Esophagus squamous epithelium (tissue), 5 donors: Measurements from ENCODE around the gene SGK1. TPM values are rescaled to one million over a fixed set of nuclear protein-coding genes. Genes with fewer than 3 reads are reported as not detected.
"Not testable (repeated sequence)": the region's sequence is repeated elsewhere in the genome, so short reads cannot be mapped to it uniquely, and the experiment has no call there.

Experiments
- DNase-seq: peaks from one replicate; lab custom pipeline; 2025; lab: John Stamatoyannopoulos, UW
- H3K27ac ChIP-seq, 4 donors: fragments of 200-600 bp; sonication (generic); one replicate each; pipeline ENCODE4 v1.5.1; 2016 to 2019; ENCODE audit warnings: mild to moderate bottlenecking in 1 of 4
- H3K27me3 ChIP-seq, 4 donors: fragments of 200-600 bp; sonication (generic); 1 replicate in 3 of 4; 2 replicates in 1 of 4; pipeline versions ENCODE4 v1.5.1 to v1.6.0; 2017 to 2021; ENCODE audit warnings: antibody characterized with exemption in 1 of 4
- H3K36me3 ChIP-seq, 3 donors: fragments of 200-600 bp; sonication (generic); one replicate each; pipeline ENCODE4 v1.5.1; 2016 to 2019
- H3K4me1 ChIP-seq, 3 donors: fragments of 200-600 bp; sonication (generic); one replicate each; pipeline ENCODE4 v1.5.1; 2017 to 2019
- H3K4me3 ChIP-seq, 4 donors: fragments of 200-600 bp; sonication (generic); 1 replicate in 3 of 4; 2 replicates in 1 of 4; pipeline ENCODE4 v1.5.1; 2016 to 2019; ENCODE audit warnings: mild to moderate bottlenecking in 2 of 4, moderate library complexity in 1 of 4
- H3K9me3 ChIP-seq, 3 donors: fragments of 200-600 bp; sonication (generic); one replicate each; pipeline ENCODE4 v1.5.1; 2016 to 2019
- POLR2A ChIP-seq, 4 donors: fragments of 450-650 bp; IDR thresholded peaks; one replicate each; pipeline ENCODE4 v1.6.1; 2017; ENCODE audit warnings: antibody characterized with exemption in 4 of 4, mild to moderate bottlenecking in 4 of 4, moderate library complexity in 3 of 4
- WGBS, 2 donors: methylation state at CpG; one replicate each; pipeline ENCODE4 v1.1.5; 2018; 5-methylcytosine and 5-hydroxymethylcytosine counted together
- intact Hi-C: fragments of 100-400 bp; cut with DNase I; formaldehyde crosslinking; loops from one replicate; pipeline ENCODE4 v1.15.0; 2022
- total RNA-seq, 4 donors: library from RNA; depleted of rRNA; stranded (reverse); fragments of >200 nt; gene quantifications; one replicate each; pipeline ENCODE4 v1.1.0, GENCODE V29; 2016
- TF ChIP-seq, protein P1 (sequence below), 6 experiments: fragments of 450-650 bp in 4 of 6; fragments of 200-600 bp in 2 of 6; sonication (generic) in 2 of 6; IDR thresholded peaks; one replicate each; pipeline ENCODE4 v1.5.1; 2016 to 2019; ENCODE audit warnings: antibody characterized with exemption in 6 of 6, mild to moderate bottlenecking in 4 of 6, moderate library complexity in 4 of 6
- donor health status: DM: yes; HTN: yes; CAD: no.

SGK1 gene
- total RNA-seq, 4 donors from 2014 or later: 93.8 to 170 (median 154) TPM

DNA sequence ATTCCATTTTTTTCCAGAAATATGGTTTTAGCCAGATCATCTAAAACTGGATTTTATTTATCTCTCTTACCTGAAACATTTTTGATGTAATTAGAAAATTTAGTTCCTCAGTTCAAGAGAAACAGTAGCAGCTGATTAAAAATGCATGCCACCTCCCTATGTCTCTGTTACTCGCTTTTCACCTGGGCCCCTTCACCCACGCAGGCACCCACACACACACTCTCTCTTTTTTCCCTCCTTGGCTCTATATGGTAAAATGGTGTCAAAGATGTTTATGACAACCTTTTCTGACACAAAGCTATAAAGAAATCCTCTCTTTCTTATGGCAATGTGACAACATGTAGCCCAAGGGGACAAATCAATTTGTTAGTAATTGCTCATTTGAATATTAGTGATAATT lies 5.8 kb upstream of the SGK1 start:
- intact Hi-C loops: no loop called here
- Histone ChIP-seq H3K36me3 (no peaks in the 10 kb centered on the region), H3K27me3 (no peaks in the 10 kb centered on the region), H3K27ac (no peak overlapping the region), H3K9me3 (peaks cover 0 to 7% (median 0%) of the 10 kb centered on the region in 3 donors), H3K4me1 (peaks cover 0 to under 1% (median 0%) of the 10 kb centered on the region in 3 donors), H3K4me3 (no peak overlapping the region)
- TF ChIP-seq, protein P1, sequence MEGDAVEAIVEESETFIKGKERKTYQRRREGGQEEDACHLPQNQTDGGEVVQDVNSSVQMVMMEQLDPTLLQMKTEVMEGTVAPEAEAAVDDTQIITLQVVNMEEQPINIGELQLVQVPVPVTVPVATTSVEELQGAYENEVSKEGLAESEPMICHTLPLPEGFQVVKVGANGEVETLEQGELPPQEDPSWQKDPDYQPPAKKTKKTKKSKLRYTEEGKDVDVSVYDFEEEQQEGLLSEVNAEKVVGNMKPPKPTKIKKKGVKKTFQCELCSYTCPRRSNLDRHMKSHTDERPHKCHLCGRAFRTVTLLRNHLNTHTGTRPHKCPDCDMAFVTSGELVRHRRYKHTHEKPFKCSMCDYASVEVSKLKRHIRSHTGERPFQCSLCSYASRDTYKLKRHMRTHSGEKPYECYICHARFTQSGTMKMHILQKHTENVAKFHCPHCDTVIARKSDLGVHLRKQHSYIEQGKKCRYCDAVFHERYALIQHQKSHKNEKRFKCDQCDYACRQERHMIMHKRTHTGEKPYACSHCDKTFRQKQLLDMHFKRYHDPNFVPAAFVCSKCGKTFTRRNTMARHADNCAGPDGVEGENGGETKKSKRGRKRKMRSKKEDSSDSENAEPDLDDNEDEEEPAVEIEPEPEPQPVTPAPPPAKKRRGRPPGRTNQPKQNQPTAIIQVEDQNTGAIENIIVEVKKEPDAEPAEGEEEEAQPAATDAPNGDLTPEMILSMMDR (IDR thresholded peaks at IDR 0.05): no peak
- TF ChIP-seq POLR2A (IDR thresholded peaks at IDR 0.05): no peak
- DNase-seq: no peak
- 84% methylated on average over 2 of the region's 2 CpGs for WGBS, 2 donors

DNA sequence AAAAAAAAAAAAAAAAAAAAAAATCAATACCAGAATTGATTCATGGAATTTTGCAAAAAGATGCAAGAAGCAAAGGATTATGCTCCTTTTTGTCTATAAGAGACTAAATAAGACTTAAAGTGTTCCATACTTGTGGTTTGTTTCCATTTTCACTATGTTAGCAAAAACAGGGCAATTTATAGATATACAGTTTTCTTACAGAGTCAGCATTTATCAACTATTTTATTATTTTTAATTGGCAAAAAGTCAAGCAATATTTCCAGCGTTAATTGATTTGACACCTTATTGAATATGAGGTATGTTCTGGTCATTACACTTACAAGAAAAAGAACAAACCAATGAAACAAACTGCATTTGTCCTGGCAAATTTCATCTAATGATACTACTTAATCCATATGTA lies 5.4 kb upstream of the SGK1 start:
- intact Hi-C loops: no loop called here
- 91% methylated on average over 1 of the region's 1 CpG for WGBS, 2 donors
- Histone ChIP-seq H3K27ac (no peak overlapping the region), H3K4me1 (peaks cover 0 to 5% (median 0%) of the 10 kb centered on the region in 3 donors), H3K9me3 (peaks cover 0 to 7% (median 0%) of the 10 kb centered on the region in 3 donors), H3K27me3 (no peaks in the 10 kb centered on the region), H3K36me3 (no peaks in the 10 kb centered on the region), H3K4me3 (no peak overlapping the region)
- DNase-seq: no peak
- no peak for TF ChIP-seq POLR2A (IDR thresholded peaks at IDR 0.05)
- TF ChIP-seq, protein P1 (IDR thresholded peaks at IDR 0.05): no peak

DNA sequence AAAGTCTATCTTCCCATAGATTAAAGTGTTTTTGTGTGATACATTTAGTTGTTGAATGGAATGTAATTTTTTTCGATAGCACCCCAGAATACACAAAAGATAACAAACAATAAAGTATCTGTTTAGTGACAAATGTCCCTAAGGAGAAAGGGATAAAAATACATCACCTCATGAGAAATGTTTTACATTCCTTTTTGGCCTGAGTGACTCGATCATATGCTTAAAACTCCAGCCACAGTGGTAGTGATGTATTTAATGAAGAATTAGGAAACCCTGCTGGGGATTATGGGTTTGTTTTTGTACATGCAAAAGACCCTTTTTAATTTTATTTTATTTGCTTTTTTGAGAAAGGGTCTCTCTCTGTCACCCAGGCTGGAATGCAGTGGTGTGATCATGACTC lies 4.3 kb upstream of the SGK1 start:
- H3K36me3 ChIP-seq: no peaks in the 10 kb centered on the region
- no peak overlapping the region for H3K4me3 ChIP-seq
- DNase-seq: no peak
- intact Hi-C loops: no loop called here
- no peak overlapping the region for H3K27ac ChIP-seq
- peaks cover 0 to 7% (median 0%) of the 10 kb centered on the region in 3 donors for H3K9me3 ChIP-seq
- H3K27me3 ChIP-seq: peaks cover 0 to 7% (median 0%) of the 10 kb centered on the region in 4 donors
- TF ChIP-seq, protein P1 (IDR thresholded peaks at IDR 0.05): no peak
- TF ChIP-seq POLR2A (IDR thresholded peaks at IDR 0.05): no peak
- WGBS, 2 donors: 81 to 89% methylated on average over 2 of the region's 2 CpGs
- H3K4me1 ChIP-seq: peaks cover 0 to 16% (median 3%) of the 10 kb centered on the region in 3 donors

DNA sequence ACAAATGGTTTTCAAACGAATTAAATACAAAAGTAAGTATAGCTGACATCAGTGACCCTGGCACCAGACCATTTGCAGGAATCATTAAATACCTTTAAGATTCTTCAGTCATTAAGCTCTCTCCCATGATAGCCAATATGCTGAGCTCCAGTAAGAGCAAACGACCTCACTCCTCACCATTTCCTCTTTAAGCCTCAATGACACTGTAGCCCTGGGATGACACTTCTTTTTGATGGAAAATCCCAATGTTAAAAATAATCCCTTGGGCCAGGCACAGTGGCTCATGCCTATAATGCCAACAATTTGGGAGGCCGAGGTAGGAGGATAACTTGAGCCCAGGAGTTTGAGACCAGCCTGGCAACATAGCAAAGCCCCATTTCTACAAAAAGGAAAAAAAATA lies 3.3 kb upstream of the SGK1 start:
- peaks cover 0 to 9% (median 0%) of the 10 kb centered on the region in 4 donors for H3K27me3 ChIP-seq
- 76% methylated on average over 2 to 3 of the region's 3 CpGs for WGBS, 2 donors
- H3K36me3 ChIP-seq: no peaks in the 10 kb centered on the region
- no peak overlapping the region for H3K4me3 ChIP-seq
- H3K4me1 ChIP-seq: peaks cover 0 to 21% (median 3%) of the 10 kb centered on the region in 3 donors
- intact Hi-C loops: no loop called here
- DNase-seq: no peak
- TF ChIP-seq POLR2A (IDR thresholded peaks at IDR 0.05): no peak
- TF ChIP-seq, protein P1 (IDR thresholded peaks at IDR 0.05): no peak
- H3K9me3 ChIP-seq: peaks cover 0 to 7% (median 0%) of the 10 kb centered on the region in 3 donors
- no peak overlapping the region for H3K27ac ChIP-seq

DNA sequence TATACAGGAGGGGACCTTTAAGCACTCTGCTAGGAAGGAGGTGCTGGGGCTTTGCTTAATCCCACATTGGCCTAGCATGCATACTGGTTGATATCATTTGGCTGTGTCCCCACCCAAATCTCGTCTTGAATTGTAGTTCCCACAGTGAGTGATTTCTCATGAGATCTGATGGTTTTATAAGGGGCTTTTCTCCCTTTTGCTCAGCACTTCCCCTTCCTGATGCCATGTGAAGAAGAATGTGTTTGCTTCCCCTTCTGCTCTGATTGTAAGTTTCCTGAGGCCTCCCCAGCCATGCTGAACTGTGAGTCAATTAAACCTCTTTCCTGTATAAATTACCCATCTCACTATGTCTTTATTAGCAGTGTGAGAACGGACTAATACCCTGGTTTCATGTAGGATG lies 1.8 kb upstream of the SGK1 start:
- H3K9me3 ChIP-seq, H3K27ac ChIP-seq, DNase-seq, intact Hi-C loops, H3K36me3 ChIP-seq, H3K4me3 ChIP-seq, H3K27me3 ChIP-seq: not testable (repeated sequence)
- 68 to 73% methylated on average over 2 of the region's 2 CpGs for WGBS, 2 donors
- H3K4me1 ChIP-seq: peaks cover 2 to 21% (median 3%) of the 10 kb centered on the region in 3 donors

DNA sequence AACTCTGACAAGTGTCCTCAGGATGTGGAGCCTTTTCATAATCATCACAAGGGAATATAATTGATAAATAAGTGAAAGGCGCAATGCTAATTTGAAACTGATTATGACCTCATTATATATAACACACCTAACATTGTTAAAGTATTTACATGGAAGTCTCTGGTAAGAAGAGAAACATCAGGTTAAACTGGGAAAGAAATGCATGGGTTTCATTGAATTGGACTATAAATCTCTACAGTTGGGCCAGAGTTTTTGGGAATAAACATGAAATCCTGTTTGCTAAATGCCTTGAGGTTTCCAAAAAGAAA lies 1.0 kb upstream of the SGK1 start:
- H3K27me3 ChIP-seq: peaks cover 0 to 9% (median 0%) of the 10 kb centered on the region in 4 donors
- no peaks in the 10 kb centered on the region for H3K36me3 ChIP-seq
- 95 to 100% methylated on average over 1 of the region's 1 CpG for WGBS, 2 donors
- H3K9me3 ChIP-seq: no peaks in the 10 kb centered on the region
- no peak for DNase-seq
- no peak overlapping the region for H3K4me3 ChIP-seq
- no peak for TF ChIP-seq POLR2A (IDR thresholded peaks at IDR 0.05)
- TF ChIP-seq, protein P1 (IDR thresholded peaks at IDR 0.05): no peak
- intact Hi-C loops: no loop called here
- H3K4me1 ChIP-seq: peaks cover 3 to 21% (median 4%) of the 10 kb centered on the region in 3 donors
- H3K27ac ChIP-seq: no peak overlapping the region
